Choroid plexus epithelial cell (primary cell): Measurements from ENCODE around the gene CADM1.

Experiments
- DNase-seq: peaks from one replicate; pipeline ENCODE4 v3.0.0-alpha.2; 2010; ENCODE audit warnings: low read depth
- H3K4me3 ChIP-seq: 2 replicates; pipeline ENCODE4 v1.5.1; 2011; ENCODE audit warnings: low read depth, mild to moderate bottlenecking, control low read depth, low read length, moderate library complexity
- CTCF ChIP-seq: conservative IDR thresholded peaks from 2 replicates; pipeline ENCODE4 v1.5.1; 2011; ENCODE audit warnings: low read depth, mild to moderate bottlenecking, control low read depth, inconsistent platforms, low read length, moderate library complexity

Gene CADM1

GRCh38 chr11:115409116-115409670 is 95.0 kb downstream of the CADM1 start:
- H3K4me3 ChIP-seq: no peak overlapping the region
- TF ChIP-seq CTCF: no peak
- DNase-seq: no peak

- no peak overlapping the region for H3K4me3 ChIP-seq
- TF ChIP-seq CTCF: no peak
- peak; percentile 3 for DNase-seq
These were observed 95.9 kb downstream of the CADM1 start for GRCh38 chr11:115408036-115408921.

- no peak for TF ChIP-seq CTCF
- H3K4me3 ChIP-seq: no peak overlapping the region
- no peak for DNase-seq
These were observed 96.7 kb downstream of the CADM1 start for GRCh38 chr11:115407496-115407895.

GRCh38 chr11:115406404-115406803 is 97.8 kb downstream of the CADM1 start:
- no peak for DNase-seq
- no peak overlapping the region for H3K4me3 ChIP-seq
- TF ChIP-seq CTCF: no peak

- no peak for TF ChIP-seq CTCF
- no peak overlapping the region for H3K4me3 ChIP-seq
- DNase-seq: no peak
These were observed 105.7 kb downstream of the CADM1 start for GRCh38 chr11:115398333-115399080.

GRCh38 chr11:115396533-115396932 is 107.7 kb downstream of the CADM1 start:
- TF ChIP-seq CTCF: no peak
- no peak for DNase-seq
- H3K4me3 ChIP-seq: no peak overlapping the region
